ENCODE data around the gene TAB2.
"Not testable (repeated sequence)": the region's sequence is repeated elsewhere in the genome, so short reads cannot be mapped to it uniquely, and the experiment has no call there.

Gene TAB2

DNA sequence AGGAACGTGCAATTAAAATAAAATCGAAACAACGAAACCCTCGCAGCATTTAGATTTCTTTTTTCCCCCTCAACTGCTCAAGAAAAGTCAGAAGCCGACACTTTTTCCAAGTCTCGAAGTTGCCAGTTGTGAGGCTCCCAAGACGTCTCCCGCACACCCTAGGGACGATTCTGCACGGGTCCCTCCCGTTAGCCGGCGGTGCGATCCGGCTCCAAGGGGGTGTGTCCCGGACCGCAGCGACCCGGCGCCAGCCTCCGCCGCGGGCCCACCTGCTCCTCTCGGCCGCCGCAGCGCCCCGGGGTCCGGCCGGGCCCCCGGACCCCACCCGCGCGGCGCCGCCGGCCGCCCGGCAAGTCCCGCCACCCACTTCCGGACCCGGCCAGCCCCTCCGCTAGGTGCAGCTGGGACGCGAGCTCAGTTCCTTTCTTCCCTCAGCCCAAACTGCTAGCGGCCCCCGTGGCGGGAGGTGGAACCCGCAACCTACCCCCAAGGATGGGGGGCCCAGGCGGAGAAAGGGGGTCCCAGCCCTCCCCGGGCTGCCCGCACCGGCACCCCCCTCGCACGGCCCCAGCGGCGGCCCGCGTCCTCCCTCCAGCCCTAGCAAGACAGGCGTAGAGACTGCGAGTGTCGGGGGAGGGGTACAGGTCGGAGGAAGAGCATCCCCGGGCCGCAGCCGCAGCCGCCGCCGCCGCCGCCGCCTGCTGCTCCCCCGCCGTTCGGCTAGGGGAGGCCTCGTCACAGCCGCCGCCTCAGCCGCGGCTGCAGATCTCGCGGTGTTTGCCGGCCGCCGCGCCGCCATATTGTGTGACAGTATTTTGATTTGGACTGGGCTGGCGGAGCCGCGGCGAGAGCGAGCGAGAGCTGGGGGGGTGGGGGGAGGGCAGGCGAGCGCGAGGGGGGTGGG, 520 bp upstream of the TAB2 start:
- H3K4me3 ChIP-seq (ENCODE audit: control insufficient read depth, low read depth, low read length): peak overlapping the region; percentile 66
- DNase-seq (ENCODE audit: low read depth): peak; percentile 69
- TF ChIP-seq, protein P1, sequence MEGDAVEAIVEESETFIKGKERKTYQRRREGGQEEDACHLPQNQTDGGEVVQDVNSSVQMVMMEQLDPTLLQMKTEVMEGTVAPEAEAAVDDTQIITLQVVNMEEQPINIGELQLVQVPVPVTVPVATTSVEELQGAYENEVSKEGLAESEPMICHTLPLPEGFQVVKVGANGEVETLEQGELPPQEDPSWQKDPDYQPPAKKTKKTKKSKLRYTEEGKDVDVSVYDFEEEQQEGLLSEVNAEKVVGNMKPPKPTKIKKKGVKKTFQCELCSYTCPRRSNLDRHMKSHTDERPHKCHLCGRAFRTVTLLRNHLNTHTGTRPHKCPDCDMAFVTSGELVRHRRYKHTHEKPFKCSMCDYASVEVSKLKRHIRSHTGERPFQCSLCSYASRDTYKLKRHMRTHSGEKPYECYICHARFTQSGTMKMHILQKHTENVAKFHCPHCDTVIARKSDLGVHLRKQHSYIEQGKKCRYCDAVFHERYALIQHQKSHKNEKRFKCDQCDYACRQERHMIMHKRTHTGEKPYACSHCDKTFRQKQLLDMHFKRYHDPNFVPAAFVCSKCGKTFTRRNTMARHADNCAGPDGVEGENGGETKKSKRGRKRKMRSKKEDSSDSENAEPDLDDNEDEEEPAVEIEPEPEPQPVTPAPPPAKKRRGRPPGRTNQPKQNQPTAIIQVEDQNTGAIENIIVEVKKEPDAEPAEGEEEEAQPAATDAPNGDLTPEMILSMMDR (IDR thresholded peaks at IDR 0.05; ENCODE audit: control insufficient read depth, insufficient read depth, low read depth, low read length, missing control alignments): no peak

DNA sequence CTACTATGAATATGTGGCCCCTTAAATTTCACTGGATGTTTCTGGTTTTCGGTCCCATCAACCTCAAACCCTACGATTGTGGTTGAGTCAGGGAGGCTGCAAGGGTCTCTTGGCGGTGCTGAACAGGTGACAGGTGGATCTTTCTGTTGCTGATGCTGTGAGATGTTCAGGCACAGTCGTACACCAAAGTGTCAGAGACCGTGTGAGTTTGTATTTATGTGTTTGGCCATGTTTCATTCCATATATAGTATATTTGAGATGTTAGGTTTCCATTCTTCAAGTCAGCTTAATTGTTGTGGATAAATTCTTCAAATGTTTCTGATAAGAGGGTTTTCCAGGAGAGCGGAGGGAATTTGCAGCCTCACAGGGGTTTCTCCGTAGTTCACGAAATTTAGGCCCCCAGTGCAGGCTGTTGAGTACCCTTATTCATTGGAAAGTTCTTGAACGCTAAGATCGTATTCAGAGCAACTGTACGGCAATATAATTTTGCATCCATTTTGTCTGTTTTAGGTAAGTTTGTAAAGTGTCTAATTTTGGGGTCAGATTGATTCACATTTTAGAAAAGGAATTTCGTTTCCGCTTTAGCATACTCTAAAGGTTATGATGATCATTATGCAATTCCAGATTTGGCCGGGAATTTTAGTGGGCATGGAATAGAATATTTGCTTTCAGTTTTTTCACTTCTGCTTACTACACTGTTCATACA, 1.2 kb downstream of the TAB2 start:
- TF ChIP-seq, protein P1 (IDR thresholded peaks at IDR 0.05; ENCODE audit: control insufficient read depth, insufficient read depth, low read depth, low read length, missing control alignments): no peak
- no peak for DNase-seq (ENCODE audit: low read depth)
- H3K4me3 ChIP-seq (ENCODE audit: control insufficient read depth, low read depth, low read length): peak overlapping the region; percentile 66

DNA sequence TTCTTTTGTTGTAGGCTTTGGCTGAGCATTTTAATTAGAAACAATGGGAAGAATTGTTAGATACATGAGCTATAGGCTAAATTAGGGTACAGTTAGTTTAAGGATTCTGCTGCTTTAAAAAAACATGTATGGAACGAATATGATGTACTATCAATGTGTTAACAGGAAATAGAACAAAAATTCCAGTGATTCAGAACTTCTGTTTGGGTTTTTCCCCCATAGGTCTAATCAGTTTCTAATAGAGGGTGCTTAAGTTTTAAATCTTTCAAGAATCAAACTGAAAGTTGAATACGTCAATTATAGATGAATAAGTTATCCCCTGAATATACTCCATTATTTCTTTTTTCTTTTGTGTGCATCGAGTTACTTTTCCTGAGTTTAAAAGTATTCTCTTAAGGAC, 1.9 kb downstream of the TAB2 start:
- TF ChIP-seq, protein P1 (IDR thresholded peaks at IDR 0.05; ENCODE audit: control insufficient read depth, insufficient read depth, low read depth, low read length, missing control alignments): no peak
- no peak for DNase-seq (ENCODE audit: low read depth)
- H3K4me3 ChIP-seq (ENCODE audit: control insufficient read depth, low read depth, low read length): peak overlapping the region; percentile 66

DNA sequence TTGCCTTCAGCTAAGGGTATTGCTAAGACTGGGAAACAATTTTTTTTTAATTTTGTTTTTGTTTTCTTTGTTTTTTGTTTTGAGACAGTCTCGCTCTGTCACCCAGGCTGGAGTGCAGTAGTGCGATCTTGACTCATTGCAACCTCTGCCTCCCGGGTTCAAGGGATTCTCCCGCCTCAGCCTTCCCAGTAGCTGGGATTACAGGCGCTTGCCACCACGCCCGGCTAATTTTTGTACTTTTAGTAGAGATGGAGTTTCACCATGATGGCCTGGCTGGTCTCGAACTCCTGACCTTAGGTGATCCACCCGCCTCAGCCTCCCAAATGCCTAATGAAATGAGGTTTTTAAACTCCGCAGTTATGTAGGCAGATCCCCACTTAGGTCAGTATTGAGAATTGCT, 2.5 kb downstream of the TAB2 start:
- H3K4me3 ChIP-seq (ENCODE audit: control insufficient read depth, low read depth, low read length): not testable (repeated sequence)

DNA sequence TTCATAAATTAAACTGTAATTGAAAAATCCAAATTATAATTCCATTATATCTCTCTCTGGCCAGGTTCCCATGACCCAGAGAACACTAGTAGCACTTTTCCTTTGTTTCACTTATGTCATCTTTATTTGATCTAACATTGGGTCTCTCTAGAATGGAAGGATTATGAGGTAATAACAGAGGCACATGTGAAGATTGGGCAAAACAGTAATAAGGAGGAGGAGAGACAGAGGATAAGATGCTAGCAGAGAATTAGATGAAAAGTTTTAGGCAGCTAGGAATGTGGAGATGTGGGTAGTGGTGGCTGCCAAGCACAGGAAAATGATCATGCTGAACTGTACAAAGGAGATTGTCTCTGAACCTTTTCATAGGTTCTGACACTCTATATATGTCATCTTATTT, 3.3 kb downstream of the TAB2 start:
- no peak overlapping the region for H3K4me3 ChIP-seq (ENCODE audit: control insufficient read depth, low read depth, low read length)

More for the DNA sequence above, 2.5 kb downstream of the TAB2 start:
- DNase-seq (ENCODE audit: low read depth): not testable (repeated sequence)

DNA sequence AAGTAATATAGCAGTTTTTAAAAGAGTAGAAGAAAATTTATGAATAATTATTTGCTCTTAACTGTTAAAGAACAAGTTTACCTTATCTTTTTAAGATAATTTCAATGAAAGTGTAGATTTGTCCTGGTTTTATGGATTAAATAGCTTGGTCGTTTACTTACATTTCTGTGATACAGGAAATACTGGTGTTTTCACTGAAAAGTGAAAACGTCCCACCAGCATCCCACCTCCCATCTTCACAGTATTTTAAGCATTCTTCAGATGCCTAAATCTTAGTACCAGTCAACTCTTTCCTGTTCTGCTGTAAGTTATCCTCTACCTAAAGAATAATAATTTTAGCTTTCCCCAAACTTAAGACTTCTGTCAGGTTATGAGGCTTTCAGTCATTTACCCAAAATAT, 5.8 kb downstream of the TAB2 start:
- H3K4me3 ChIP-seq (ENCODE audit: control insufficient read depth, low read depth, low read length): no peak overlapping the region
- no peak for DNase-seq (ENCODE audit: low read depth)
- TF ChIP-seq, protein P1 (IDR thresholded peaks at IDR 0.05; ENCODE audit: control insufficient read depth, insufficient read depth, low read depth, low read length, missing control alignments): no peak

More for the DNA sequence above, 3.3 kb downstream of the TAB2 start:
- TF ChIP-seq, protein P1 (IDR thresholded peaks at IDR 0.05; ENCODE audit: control insufficient read depth, insufficient read depth, low read depth, low read length, missing control alignments): no peak
- DNase-seq (ENCODE audit: low read depth): no peak

DNA sequence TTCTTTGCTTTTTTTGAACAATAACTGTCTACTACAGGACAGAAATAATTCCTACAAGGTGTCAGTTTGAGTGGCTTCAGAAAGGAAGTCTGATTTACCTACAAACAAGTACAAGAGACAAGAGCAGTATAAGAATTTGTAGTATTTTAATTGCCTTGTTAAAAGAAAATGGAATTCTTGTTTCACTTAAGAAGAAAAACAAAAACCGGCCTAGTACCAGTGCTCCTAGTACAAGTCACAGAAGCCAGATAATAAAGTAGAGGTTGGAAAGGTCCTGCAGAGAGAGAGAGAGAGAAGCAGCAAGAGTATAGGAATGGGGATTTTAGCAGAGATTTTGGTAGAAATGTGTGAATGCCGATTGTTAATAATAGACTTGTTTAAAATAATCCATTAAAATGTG, 6.4 kb downstream of the TAB2 start:
- TF ChIP-seq, protein P1 (IDR thresholded peaks at IDR 0.05; ENCODE audit: control insufficient read depth, insufficient read depth, low read depth, low read length, missing control alignments): no peak
- H3K4me3 ChIP-seq (ENCODE audit: control insufficient read depth, low read depth, low read length): no peak overlapping the region
- no peak for DNase-seq (ENCODE audit: low read depth)
